Activated naive CD4-positive, alpha-beta T cell treated with anti-CD3 and anti-CD28 coated beads, Interleukin-2, amount 10 ng/mL, durations not matched to agents 7 days and 5 days (primary cell): ENCODE measurements around the gene OPCML.

Source experiments
- CTCF ChIA-PET: fragments of 350-600 bp; sonication (Branson Sonifier 250); formaldehyde crosslinking; loops from one replicate; lab custom pipeline; 2021; ENCODE audit warnings: antibody characterized with exemption; lab: Charles Lee
- DNase-seq: peaks from one replicate; pipeline ENCODE4 v3.0.0-alpha.2; 2020
- H3K27ac Mint-ChIP-seq: one replicate; pipeline ENCODE4 v1.8.0; 2021; ENCODE audit warnings: mild to moderate bottlenecking, moderate library complexity, mixed read lengths
- H3K27me3 Mint-ChIP-seq: one replicate; pipeline ENCODE4 v1.8.0; 2021; ENCODE audit warnings: mild to moderate bottlenecking, mixed read lengths
- H3K36me3 Mint-ChIP-seq: one replicate; pipeline ENCODE4 v1.8.0; 2021; ENCODE audit warnings: mixed read lengths
- H3K4me1 Mint-ChIP-seq: one replicate; pipeline ENCODE4 v1.8.0; 2021; ENCODE audit warnings: mixed read lengths
- H3K4me3 Mint-ChIP-seq: one replicate; pipeline ENCODE4 v1.8.0; 2021; ENCODE audit warnings: mild to moderate bottlenecking, moderate library complexity, mixed read lengths
- H3K9me3 Mint-ChIP-seq: one replicate; pipeline ENCODE4 v1.8.0; 2021; ENCODE audit warnings: mixed read lengths

Gene OPCML

DNA sequence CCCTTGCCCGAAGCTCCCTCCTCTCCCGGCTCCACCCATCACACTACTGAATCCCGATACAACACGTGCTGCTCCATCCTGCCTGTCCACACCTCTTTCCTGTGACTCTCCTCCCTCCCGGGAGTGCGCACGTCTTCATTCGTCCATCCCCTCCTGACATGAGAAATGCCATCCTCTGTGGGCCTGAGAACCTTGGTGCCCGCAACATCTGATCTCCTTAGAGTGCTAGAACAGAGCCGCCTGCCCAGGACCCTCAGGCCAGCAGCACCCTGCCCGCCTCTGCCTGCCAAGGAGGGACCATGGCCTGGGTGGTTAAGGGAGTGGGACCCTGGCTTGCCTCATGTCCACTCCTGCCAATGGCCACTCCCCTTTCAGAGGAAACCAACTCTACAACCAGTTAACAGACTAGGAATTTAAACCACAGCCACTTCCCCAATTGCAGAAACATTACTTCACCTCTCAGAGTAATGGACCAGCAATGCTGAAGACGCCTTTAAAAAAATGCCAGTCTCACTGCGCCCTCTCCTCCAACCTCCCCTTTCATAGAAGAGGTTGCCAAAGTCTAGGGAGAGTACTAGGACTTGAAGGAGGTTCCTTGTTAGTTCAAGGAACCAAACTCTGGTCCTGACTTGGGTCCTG lies 466.3 kb downstream of the OPCML start:
- H3K27me3 Mint-ChIP-seq = peaks cover 34% of the 10 kb centered on the region
- DNase-seq = no peak
- H3K4me3 Mint-ChIP-seq = no peak overlapping the region
- H3K9me3 Mint-ChIP-seq = no peaks in the 10 kb centered on the region
- H3K4me1 Mint-ChIP-seq = peaks cover 10% of the 10 kb centered on the region
- H3K36me3 Mint-ChIP-seq = no peaks in the 10 kb centered on the region
- CTCF ChIA-PET = no interaction called here
- no peak overlapping the region for H3K27ac Mint-ChIP-seq

DNA sequence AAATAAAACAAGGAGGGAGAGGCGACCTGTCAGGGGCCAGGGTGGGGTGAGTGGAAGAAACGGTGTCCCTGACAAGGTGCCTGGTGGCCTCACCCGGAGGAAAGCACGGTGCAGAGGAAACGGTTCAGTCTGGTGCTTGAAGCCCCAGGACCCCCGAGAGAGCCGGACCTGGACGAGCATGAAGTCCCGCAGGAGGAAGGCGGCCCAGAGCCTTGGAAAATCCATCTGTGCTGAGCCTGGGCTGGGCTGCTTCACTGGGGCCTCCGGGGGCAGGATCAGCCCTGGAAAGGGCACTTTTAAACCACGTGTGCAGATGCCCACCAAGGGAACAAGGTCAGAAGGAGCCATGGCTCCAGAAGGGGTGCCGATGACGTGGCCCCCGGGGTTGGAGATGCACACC lies 467.3 kb downstream of the OPCML start:
- Mint-ChIP-seq H3K27me3 (peaks cover 34% of the 10 kb centered on the region), H3K9me3 (no peaks in the 10 kb centered on the region)

DNA sequence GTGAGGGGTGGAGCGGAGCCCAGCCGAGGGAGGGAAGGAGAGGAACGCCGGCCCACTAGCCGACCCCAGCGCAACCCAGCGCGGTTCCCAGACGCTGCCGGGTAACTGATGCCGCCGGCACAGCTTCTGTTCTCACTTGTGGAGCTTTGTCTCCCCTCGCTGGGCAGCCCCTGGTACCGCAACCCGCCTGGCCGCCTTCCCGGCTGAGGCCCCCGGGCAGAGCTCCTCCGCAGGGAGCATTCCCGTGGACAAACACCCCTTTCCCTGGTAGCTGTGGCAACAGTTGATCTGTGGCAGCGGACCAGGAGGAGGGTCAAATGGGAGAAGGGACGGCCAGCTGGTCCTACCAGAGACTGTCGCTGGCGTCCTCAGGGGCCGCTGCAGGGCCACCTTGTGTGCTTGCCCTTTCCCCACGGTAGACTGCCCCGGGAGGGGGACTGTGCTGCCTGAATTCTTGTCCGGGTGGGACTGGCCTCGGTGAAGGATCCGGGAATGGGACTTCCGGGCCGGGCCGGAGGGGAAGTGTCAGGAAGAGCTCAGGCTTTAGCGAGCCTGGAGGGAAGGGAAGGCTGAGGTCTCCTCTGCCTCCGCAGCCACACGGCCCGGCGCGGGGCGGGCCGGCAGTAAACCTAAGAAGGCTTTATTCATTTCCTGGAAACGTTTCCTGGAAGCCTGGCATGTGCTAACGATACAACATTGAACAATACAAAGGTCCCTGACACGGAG lies 468.0 kb downstream of the OPCML start:
- Mint-ChIP-seq H3K4me1 (peaks cover 10% of the 10 kb centered on the region), H3K27me3 (peaks cover 34% of the 10 kb centered on the region), H3K9me3 (no peaks in the 10 kb centered on the region), H3K36me3 (no peaks in the 10 kb centered on the region), H3K4me3 (no peak overlapping the region), H3K27ac (no peak overlapping the region)
- CTCF ChIA-PET = interaction anchor here (0.5 kb wide), 1 partner anchor 573 kb away, joined by 3 read pairs; no protein-coding TSS in a partner anchor
- no peak for DNase-seq

More for the DNA sequence above, 467.3 kb downstream of the OPCML start:
- H3K27ac Mint-ChIP-seq = no peak overlapping the region
- no peak overlapping the region for H3K4me3 Mint-ChIP-seq
- H3K36me3 Mint-ChIP-seq = no peaks in the 10 kb centered on the region
- H3K4me1 Mint-ChIP-seq = peaks cover 10% of the 10 kb centered on the region
- no peak for DNase-seq
- CTCF ChIA-PET = no interaction called here

DNA sequence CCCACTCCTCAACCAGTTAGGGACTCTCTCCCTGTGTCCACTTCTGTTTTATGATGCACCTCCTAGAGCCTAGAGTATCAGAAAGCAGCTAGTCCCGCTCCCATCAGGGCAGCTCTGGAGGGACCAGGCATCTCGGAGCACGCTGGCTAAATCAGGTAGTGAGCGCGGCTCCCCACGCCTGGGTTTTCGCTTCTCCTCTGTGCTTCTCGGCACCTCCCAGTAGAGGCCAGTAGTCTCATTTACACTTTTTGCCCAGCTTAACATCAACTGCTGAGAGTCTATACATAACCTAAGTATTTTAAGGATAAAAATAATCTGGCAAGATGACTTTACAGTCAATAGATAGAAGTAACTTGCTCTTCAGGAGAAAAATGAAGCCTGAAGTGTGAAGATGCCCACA lies 473.8 kb downstream of the OPCML start:
- DNase-seq = no peak
- Mint-ChIP-seq H3K27ac (no peak overlapping the region), H3K36me3 (no peaks in the 10 kb centered on the region), H3K27me3 (peaks cover 10% of the 10 kb centered on the region), H3K9me3 (peaks cover 9% of the 10 kb centered on the region), H3K4me3 (no peak overlapping the region), H3K4me1 (no peaks in the 10 kb centered on the region)
- CTCF ChIA-PET = no interaction called here

DNA sequence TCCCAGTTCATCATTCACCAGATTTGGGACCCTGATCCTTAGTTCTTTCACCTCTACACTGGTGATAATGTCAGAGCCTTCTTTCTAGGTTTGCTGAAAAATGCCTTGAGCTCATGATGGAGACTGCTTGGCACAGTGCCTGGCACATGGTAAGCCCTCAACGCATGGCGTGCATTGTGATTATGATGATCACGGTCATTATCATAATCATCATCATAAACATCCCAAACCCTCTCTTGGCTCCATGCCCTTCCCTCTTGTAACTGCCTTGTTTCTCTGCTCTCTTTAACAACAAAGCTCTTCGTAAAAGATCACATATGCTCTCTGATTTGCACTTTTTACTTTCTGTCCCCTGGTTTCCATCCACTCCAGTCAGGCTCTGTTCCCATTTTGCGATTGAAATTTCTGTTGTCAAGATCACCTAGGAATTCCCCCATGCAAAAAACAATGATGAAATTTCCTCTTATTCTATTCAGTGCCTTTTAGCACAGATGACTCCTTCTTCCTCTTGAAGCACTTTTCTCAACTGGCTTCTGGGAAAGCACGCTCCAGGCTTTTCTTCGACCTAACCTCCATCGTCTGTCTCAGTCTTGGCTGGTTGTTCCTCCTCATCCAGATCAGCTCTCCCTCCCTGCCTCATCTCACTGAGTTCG lies 479.1 kb downstream of the OPCML start:
- H3K36me3 Mint-ChIP-seq = no peaks in the 10 kb centered on the region
- H3K27me3 Mint-ChIP-seq = no peaks in the 10 kb centered on the region
- no peak overlapping the region for H3K27ac Mint-ChIP-seq
- no peaks in the 10 kb centered on the region for H3K4me1 Mint-ChIP-seq
- no peak overlapping the region for H3K4me3 Mint-ChIP-seq
- no peak for DNase-seq
- H3K9me3 Mint-ChIP-seq = peaks cover 9% of the 10 kb centered on the region
- CTCF ChIA-PET = no interaction called here

DNA sequence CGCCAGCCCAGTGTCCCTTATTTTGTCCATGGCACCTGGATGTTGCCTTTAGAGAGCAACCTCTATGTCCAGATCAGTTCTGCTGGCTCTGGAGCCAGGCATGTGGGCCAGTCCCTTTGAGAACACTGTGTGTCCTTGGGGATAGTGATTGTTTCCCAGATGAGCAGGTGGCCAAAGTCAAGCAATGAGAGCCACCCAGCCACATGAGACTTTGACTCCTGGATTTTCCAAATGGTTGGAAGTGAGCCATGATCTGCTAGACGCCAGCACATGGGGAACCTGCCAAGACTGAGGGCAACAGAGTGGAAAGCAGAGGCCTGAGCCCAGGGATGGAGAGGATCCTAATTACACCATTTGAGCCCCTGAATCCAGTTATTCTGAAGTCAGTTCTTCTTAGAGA lies 479.8 kb downstream of the OPCML start:
- H3K27ac Mint-ChIP-seq = no peak overlapping the region
- no peak for DNase-seq
- H3K36me3 Mint-ChIP-seq = no peaks in the 10 kb centered on the region
- H3K27me3 Mint-ChIP-seq = no peaks in the 10 kb centered on the region
- CTCF ChIA-PET = no interaction called here
- no peak overlapping the region for H3K4me3 Mint-ChIP-seq
- peaks cover 9% of the 10 kb centered on the region for H3K9me3 Mint-ChIP-seq
- no peaks in the 10 kb centered on the region for H3K4me1 Mint-ChIP-seq

DNA sequence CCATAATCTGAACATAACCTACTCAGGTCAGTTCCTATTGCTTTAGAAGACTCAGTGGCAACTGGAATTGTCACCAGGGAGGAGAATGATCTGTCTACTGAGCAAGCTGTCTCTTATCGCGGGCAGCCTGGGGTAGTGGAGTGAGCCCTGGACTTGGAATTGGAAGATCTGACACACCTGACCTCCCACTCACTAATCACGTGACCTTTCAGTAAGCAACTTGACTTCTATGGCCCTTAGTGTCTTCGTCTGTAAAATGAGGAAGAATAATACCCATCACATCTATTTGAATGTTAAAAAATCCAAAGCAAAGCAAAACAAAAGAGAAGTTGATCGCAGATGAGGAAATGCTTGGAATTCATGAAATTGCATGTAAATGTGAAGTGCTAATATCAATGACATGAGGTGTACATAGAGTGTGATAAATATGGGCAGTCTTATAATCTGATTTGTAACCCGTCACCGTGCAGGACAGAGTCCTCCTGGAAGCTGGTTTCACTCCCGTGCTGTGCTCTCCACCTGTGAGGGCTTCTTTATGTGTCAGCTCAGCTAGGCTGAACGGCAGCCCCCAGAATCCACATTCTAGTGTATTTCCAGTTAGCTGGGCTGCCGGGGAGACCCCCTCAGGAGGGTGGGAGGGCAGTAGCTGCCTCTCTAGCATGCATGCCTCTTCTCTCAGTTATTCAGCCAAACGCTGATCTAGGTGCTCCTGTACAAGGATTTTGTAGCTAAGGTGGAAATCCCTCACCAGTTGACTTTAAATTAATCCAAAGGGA lies 482.9 kb downstream of the OPCML start:
- H3K27ac Mint-ChIP-seq = no peak overlapping the region
- no peaks in the 10 kb centered on the region for H3K36me3 Mint-ChIP-seq
- no peaks in the 10 kb centered on the region for H3K27me3 Mint-ChIP-seq
- H3K4me3 Mint-ChIP-seq = no peak overlapping the region
- no peaks in the 10 kb centered on the region for H3K9me3 Mint-ChIP-seq
- H3K4me1 Mint-ChIP-seq = no peaks in the 10 kb centered on the region
- CTCF ChIA-PET = no interaction called here
- no peak for DNase-seq

DNA sequence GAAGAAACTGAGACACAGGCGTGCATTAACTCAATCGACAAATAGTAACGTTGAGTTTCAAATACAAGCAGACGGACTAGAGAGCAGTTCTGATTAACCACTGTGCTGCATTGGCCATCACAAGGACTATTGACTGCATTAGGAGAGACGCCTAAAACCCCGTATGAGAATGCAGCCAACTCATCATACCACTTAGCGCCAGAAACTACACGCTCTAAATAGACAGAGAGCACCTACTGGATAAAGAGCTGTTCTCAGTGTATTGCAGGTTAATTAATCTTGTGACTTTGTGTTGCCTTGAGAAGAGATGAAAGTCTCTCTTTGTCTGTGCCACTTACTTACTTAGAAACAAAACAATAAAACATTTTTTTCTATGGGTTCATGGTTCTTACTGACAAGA lies 484.0 kb downstream of the OPCML start:
- H3K27ac Mint-ChIP-seq = no peak overlapping the region
- CTCF ChIA-PET = no interaction called here
- H3K27me3 Mint-ChIP-seq = no peaks in the 10 kb centered on the region
- no peak for DNase-seq
- no peaks in the 10 kb centered on the region for H3K9me3 Mint-ChIP-seq
- H3K4me1 Mint-ChIP-seq = no peaks in the 10 kb centered on the region
- no peak overlapping the region for H3K4me3 Mint-ChIP-seq
- H3K36me3 Mint-ChIP-seq = no peaks in the 10 kb centered on the region

DNA sequence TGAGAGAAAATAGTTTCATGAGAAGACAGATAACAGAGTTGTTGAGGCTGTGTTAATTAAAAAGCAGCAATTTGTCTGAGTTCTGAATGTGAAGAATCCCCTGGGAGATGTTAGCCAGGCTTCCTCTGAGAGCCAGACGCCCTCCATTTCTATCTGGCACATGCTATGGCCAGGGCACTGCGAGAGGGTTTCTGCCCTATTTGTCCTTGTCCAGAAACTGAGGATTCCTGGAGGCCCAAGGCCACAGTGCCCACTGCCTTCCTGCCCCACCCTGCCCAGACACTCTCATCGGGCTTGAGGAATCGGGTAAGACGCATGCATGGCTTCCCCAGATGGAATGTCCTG lies 484.6 kb downstream of the OPCML start:
- no peak overlapping the region for H3K27ac Mint-ChIP-seq
- CTCF ChIA-PET = no interaction called here

DNA sequence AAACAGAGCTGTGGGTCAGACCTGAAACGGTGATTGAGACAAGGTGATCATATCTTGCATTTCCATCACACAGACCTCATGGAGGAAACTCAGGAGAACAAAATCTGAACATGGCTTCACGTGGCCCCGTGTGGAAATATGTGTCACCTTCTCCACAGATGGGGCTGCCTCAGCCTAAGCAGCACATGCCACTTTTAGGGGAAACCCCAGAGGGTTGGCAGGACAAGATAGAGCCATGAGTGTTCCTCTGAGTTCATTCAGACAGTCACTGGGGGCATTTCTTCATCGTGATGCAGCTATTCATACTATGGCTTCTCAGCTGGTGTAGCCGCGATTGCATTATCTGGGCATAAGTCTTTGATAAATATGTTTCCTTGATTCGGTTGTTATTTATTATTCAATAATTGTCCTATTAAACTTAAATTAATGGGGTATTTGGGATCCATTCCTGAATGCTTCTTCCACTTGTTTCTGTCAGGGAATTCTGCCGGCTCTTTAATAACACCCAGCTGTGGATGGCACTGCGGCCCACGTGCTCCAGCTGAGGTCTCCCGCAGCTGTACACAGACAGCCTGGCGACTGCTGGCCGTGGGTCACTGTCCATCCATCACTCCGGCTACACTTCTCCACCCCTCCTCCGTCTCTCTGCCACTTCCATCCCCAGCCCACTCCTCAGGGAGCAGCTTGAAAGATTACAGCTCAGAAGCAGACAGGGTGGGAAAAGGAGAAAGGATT lies 485.1 kb downstream of the OPCML start:
- CTCF ChIA-PET = no interaction called here
- Mint-ChIP-seq H3K9me3 (no peaks in the 10 kb centered on the region), H3K4me1 (no peaks in the 10 kb centered on the region), H3K27me3 (no peaks in the 10 kb centered on the region), H3K27ac (no peak overlapping the region), H3K4me3 (no peak overlapping the region), H3K36me3 (no peaks in the 10 kb centered on the region)
- DNase-seq = no peak

More for the DNA sequence above, 484.6 kb downstream of the OPCML start:
- Mint-ChIP-seq H3K36me3 (no peaks in the 10 kb centered on the region), H3K9me3 (no peaks in the 10 kb centered on the region), H3K27me3 (no peaks in the 10 kb centered on the region), H3K4me3 (no peak overlapping the region), H3K4me1 (no peaks in the 10 kb centered on the region)
- no peak for DNase-seq

DNA sequence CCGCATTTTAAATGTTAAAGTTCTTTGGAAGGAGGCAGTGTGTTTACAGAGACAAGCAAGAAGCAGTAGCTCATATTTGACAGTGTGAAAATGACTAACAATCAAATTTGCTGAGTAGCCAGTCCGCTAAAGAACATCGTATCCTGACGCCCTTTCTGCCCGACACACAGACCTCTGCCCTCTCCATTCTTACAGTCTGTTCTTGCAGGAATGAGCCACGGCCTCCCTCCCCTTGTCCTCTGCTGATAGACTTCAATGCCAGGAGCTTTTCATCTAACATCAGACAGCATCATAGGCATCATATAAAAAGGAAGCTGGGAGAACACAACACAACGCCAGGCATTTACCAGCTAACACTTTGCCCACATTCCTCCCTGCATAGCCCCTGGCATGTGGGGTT lies 486.0 kb downstream of the OPCML start:
- no peak for DNase-seq
- H3K4me1 Mint-ChIP-seq = no peaks in the 10 kb centered on the region
- H3K27me3 Mint-ChIP-seq = no peaks in the 10 kb centered on the region
- H3K4me3 Mint-ChIP-seq = no peak overlapping the region
- H3K9me3 Mint-ChIP-seq = no peaks in the 10 kb centered on the region
- CTCF ChIA-PET = no interaction called here
- H3K27ac Mint-ChIP-seq = no peak overlapping the region
- H3K36me3 Mint-ChIP-seq = no peaks in the 10 kb centered on the region

DNA sequence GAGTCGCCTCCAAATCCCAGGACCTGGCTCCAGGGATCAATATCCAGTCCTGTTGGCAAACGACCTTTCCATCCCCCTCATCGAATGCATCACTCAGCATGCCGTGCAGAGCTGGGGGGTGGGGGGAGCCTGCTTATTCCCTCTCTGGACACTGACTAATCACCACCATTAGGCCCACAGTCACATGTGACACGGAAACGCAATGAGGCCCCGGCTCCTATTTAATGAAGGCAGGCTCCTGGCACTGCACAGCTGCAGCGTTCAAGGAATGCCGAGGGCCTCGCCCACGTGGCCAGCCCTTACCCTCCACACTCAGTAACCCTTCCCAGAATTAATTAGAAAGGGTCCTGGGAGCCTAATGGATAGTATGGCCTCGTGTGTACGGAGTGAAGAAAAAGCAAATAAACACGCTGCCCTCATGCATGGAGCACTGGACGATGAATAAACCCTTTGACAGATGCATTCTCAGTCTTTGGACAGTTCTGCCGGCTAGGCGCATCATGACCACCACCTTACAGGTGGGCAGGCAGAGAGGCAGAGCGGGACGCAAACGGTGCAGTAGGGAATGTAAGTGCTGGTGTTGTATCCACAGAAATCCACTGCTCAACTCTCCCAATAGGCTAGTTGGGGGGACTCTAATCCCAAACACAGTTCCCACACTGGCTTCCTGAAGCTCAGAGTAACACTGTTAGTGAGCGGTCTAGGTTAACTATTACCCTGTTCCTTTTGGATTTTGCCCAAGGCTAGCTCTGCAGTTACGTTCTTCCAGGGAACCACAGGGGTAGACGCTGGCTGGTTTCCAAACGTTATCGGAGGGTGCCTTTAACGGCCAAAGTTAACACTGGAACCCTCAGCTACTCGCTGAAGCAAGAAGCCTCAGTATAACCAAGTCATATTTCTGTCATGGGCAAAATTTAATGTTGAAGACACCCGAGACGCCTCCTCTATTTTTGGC lies 490.1 kb downstream of the OPCML start:
- Mint-ChIP-seq H3K27me3 (no peaks in the 10 kb centered on the region), H3K36me3 (no peaks in the 10 kb centered on the region), H3K4me1 (no peaks in the 10 kb centered on the region), H3K27ac (no peak overlapping the region), H3K9me3 (no peaks in the 10 kb centered on the region), H3K4me3 (no peak overlapping the region)
- CTCF ChIA-PET = no interaction called here
- no peak for DNase-seq

DNA sequence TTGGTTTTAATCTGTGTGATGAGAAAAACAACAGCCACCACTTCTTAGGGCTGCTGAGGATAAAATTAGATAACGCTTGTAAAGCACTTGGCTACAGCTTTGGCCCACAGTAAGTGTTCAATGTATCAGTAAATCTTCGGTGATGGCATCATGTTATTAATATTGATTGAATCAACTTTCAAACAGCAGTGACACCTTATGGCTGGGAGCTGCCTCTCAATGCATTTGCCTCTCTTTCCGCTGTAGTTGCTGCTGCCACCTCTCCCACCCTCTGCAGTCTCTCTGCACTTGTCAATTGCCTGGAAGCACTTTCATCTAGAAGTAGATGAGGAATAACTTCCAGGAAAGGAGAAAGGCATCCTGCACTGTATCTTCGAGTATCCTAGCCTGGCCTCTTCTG lies 491.1 kb downstream of the OPCML start:
- no peak overlapping the region for H3K27ac Mint-ChIP-seq
- no peaks in the 10 kb centered on the region for H3K9me3 Mint-ChIP-seq
- no peak overlapping the region for H3K4me3 Mint-ChIP-seq
- H3K36me3 Mint-ChIP-seq = no peaks in the 10 kb centered on the region
- no peaks in the 10 kb centered on the region for H3K4me1 Mint-ChIP-seq
- CTCF ChIA-PET = no interaction called here
- no peaks in the 10 kb centered on the region for H3K27me3 Mint-ChIP-seq
- DNase-seq = no peak
